ENCODE data around the gene MEG3.

MEG3 gene

GRCh38 chr14:100825713-100826331, at the start of gene MEG3:
Gene MEG3 (plus strand): TSS chr14:100826118.
- DNase-seq = no peak

GRCh38 chr14:100776681-100777365, 49.1 kb upstream of the MEG3 start:
- DNase-seq = no peak

GRCh38 chr14:100777366-100777817, 48.5 kb upstream of the MEG3 start:
- DNase-seq = no peak

- no peak for DNase-seq
Measured at GRCh38 chr14:100777818-100778525, 47.9 kb upstream of the MEG3 start.

GRCh38 chr14:100778526-100778882, 47.4 kb upstream of the MEG3 start:
- DNase-seq = no peak

- no peak for DNase-seq
Measured at GRCh38 chr14:100778951-100779690, 46.8 kb upstream of the MEG3 start.

- no peak for DNase-seq
Measured at GRCh38 chr14:100779691-100780080, 46.2 kb upstream of the MEG3 start.

GRCh38 chr14:100780246-100780645, 45.7 kb upstream of the MEG3 start:
- DNase-seq = no peak

- DNase-seq = no peak
Measured at GRCh38 chr14:100780646-100781355, 45.1 kb upstream of the MEG3 start.

- DNase-seq = no peak
Measured at GRCh38 chr14:100781952-100782351, 44.0 kb upstream of the MEG3 start.

- no peak for DNase-seq
Measured at GRCh38 chr14:100782516-100783320, 43.2 kb upstream of the MEG3 start.

GRCh38 chr14:100783630-100784370, 42.1 kb upstream of the MEG3 start:
- DNase-seq = no peak

GRCh38 chr14:100784523-100785337, 41.2 kb upstream of the MEG3 start:
- no peak for DNase-seq

- DNase-seq = no peak
Measured at GRCh38 chr14:100785338-100785615, 40.6 kb upstream of the MEG3 start.

GRCh38 chr14:100785626-100786025, 40.3 kb upstream of the MEG3 start:
- no peak for DNase-seq

- DNase-seq = no peak
Measured at GRCh38 chr14:100786131-100786530, 39.8 kb upstream of the MEG3 start.

- DNase-seq = no peak
Measured at GRCh38 chr14:100786576-100787219, 39.2 kb upstream of the MEG3 start.

GRCh38 chr14:100787659-100788058, 38.3 kb upstream of the MEG3 start:
- no peak for DNase-seq

- no peak for DNase-seq
Measured at GRCh38 chr14:100788517-100788916, 37.4 kb upstream of the MEG3 start.

- no peak for DNase-seq
Measured at GRCh38 chr14:100788942-100789341, 37.0 kb upstream of the MEG3 start.

Measured in DMS53 (cell line).